Dendritic cell treated with granulocyte-macrophage colony-stimulating factor and Interleukin-4, amounts not matched to agents 40 ng/mL and 50 ng/mL, for 4 days (primary cell): ENCODE data around the gene CCDC28B.

ENCODE experiments used
- H3K27ac Mint-ChIP-seq: one replicate; pipeline ENCODE4 v1.8.0; 2022; ENCODE audit warnings: mild to moderate bottlenecking, mixed read lengths
- H3K27me3 Mint-ChIP-seq: one replicate; pipeline ENCODE4 v1.8.0; 2022; ENCODE audit warnings: mild to moderate bottlenecking, mixed read lengths
- H3K36me3 Mint-ChIP-seq: one replicate; pipeline ENCODE4 v1.8.0; 2022; ENCODE audit warnings: low read depth, mixed read lengths
- H3K4me1 Mint-ChIP-seq: one replicate; pipeline ENCODE4 v1.8.0; 2022; ENCODE audit warnings: low read depth, mixed read lengths
- H3K4me3 Mint-ChIP-seq: one replicate; pipeline ENCODE4 v1.8.0; 2022; ENCODE audit warnings: mild to moderate bottlenecking, moderate library complexity, mixed read lengths
- H3K9me3 Mint-ChIP-seq: one replicate; pipeline ENCODE4 v1.8.0; 2022; ENCODE audit warnings: mixed read lengths
- intact Hi-C: fragments of 100-400 bp; cut with micrococcal nuclease; formaldehyde crosslinking; loops from one replicate; pipeline ENCODE4 v1.15.0; 2022

CCDC28B gene

DNA sequence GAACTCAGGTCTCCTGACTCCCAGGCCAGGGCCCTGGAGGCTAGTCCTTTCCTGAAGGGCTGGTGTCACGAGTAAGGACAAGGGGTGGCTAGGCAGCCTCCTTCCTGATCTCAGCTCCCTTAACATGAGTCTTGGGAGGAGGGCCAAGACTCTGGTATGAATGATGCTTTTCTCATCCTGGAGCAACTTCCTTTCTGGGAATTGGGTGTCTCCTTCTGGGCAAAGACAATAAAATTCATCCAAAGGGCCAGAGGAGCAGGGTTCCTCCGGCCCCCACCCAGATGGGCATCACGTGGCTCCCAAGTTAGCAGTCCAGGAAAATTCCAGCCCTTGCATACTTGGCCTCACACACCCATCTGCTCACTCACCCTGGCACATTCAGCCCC lies 46.5 kb downstream of the CCDC28B start, which contains the start of gene FAM167B:
FAM167B (plus strand) TSS at position 335 of the 386 bp plus-strand sequence. CDS start 200 bp downstream, outside the sequence.
- intact Hi-C loops: no loop called here
- H3K4me3 Mint-ChIP-seq: no peak within 1 kb of the TSS
- H3K27ac Mint-ChIP-seq: no peak within 1 kb of the TSS
- H3K9me3 Mint-ChIP-seq: no peaks in the 10 kb centered on the region
- H3K27me3 Mint-ChIP-seq: peaks cover 44% of the 10 kb centered on the region
- H3K4me1 Mint-ChIP-seq: peaks cover 38% of the 10 kb centered on the region
- H3K36me3 Mint-ChIP-seq: no peaks in the 10 kb centered on the region

DNA sequence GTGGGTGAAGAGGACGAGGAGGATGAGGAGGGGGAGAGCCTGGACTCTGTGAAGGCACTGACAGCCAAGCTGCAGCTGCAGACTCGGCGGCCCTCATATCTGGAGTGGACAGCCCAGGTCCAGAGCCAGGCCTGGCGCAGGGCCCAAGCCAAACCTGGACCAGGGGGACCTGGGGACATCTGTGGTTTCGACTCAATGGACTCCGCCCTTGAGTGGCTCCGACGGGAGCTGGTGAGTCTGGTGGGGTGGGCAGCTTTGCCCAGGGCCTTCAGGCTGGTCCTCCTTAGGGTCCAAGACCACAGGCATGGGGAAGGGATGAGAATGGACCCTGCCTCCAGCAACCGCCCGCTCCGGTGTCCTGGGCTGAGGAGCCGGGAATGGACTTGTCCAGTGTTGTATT lies 47.1 kb downstream of the CCDC28B start:
- H3K4me3 Mint-ChIP-seq: no peak overlapping the region
- H3K36me3 Mint-ChIP-seq: no peaks in the 10 kb centered on the region
- no peaks in the 10 kb centered on the region for H3K9me3 Mint-ChIP-seq
- H3K27ac Mint-ChIP-seq: no peak overlapping the region
- H3K4me1 Mint-ChIP-seq: peaks cover 38% of the 10 kb centered on the region
- intact Hi-C loops: no loop called here
- peaks cover 44% of the 10 kb centered on the region for H3K27me3 Mint-ChIP-seq

DNA sequence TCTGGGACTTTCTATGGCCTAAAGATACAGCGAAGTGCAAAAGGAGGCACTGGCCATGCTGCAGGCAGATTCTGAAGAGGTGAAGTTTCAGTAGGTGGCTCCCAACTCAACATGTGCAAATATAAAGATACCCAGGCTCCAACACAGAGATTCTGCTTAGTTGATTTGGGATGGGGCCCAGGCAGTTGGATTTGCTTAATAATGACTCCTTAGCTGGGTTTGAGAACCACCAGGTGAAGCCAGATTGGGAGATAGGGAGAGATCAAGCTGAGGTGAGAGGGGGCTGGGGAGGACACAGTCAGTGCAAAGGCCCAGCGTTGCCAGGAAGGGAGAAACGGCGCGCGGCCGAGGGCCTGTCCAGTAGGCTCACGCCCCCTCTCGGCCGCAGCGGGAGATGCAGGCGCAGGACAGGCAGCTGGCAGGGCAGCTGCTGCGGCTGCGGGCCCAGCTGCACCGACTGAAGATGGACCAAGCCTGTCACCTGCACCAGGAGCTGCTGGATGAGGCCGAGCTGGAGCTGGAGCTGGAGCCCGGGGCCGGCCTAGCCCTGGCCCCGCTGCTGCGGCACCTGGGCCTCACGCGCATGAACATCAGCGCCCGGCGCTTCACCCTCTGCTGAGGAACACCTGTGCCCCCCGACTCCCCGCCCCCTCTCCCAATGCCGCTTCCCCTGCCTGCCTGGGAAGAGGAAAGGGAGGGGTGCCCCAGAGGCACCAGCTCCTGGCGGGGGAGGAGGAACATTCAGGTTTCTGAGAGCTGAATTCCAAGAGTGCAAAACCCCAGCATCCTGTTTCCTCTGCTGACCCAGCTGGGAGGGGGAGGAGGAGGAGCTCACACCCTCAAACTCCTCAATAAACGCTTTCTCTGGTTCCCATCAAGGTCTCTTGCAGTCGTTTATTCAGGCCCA lies 47.8 kb downstream of the CCDC28B start:
- Mint-ChIP-seq H3K27me3 (peaks cover 44% of the 10 kb centered on the region), H3K36me3 (no peaks in the 10 kb centered on the region), H3K4me3 (peak overlapping the region; percentile 15), H3K4me1 (peaks cover 38% of the 10 kb centered on the region), H3K27ac (no peak overlapping the region), H3K9me3 (no peaks in the 10 kb centered on the region)
- intact Hi-C loops: no loop called here

GRCh38 chr1:32249831-32250525 lies 49.6 kb downstream of the CCDC28B start:
- Mint-ChIP-seq H3K4me3 (no peak overlapping the region), H3K36me3 (no peaks in the 10 kb centered on the region), H3K4me1 (peaks cover 38% of the 10 kb centered on the region), H3K27ac (no peak overlapping the region), H3K9me3 (no peaks in the 10 kb centered on the region), H3K27me3 (peaks cover 44% of the 10 kb centered on the region)
- intact Hi-C loops: no loop called here

DNA sequence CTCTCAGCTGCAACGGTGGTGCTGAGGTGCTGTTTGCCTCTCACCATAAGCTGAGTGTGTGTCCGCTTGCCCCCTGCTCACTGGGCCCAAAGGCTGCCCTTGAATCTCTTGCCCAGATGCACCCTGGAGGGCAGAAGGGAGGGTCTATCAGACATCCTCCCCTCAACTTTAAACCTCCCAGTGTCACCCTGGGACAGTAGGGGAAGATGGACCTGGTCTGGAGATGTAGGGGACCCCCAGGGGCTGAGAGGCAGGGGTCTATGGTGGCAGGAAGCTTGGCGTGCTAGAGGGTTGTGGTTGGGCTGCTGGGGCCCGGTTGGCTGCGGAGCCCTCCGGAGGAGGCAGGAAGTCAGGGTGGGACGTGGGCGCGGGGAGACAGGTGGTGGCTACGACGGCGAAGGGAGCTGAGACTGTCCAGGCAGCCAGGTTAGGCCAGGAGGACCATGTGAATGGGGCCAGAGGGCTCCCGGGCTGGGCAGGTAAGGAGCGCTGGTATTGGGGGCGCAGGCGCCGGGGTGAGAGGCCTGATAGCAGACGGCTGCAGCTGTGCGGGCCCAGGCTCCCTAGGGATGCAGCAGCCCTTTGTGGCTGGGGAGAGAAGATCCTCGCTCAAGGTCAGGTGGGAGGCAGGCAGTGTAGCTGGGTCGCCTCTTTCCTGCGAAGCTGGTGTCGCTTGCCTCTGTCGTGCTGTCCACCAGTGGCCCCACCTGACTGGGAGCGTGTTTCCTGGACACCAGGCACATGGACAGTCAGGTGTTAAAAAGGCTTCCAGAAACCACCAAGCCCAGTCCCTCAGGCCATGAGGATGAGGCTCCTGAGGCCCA lies 50.7 kb downstream of the CCDC28B start, which contains the start of gene LCK:
LCK (plus strand) TSS at position 373 of the 824 bp plus-strand sequence. CDS start 23,065 bp downstream, outside the sequence.
- Mint-ChIP-seq H3K27ac (no peak within 1 kb of the TSS), H3K9me3 (no peaks in the 10 kb centered on the region), H3K4me1 (peaks cover 38% of the 10 kb centered on the region), H3K36me3 (no peaks in the 10 kb centered on the region), H3K27me3 (peaks cover 44% of the 10 kb centered on the region), H3K4me3 (no peak within 1 kb of the TSS)
- intact Hi-C loops: no loop called here
